GM12878 (cell line): Measurements from ENCODE around the gene METTL8. TPM values are rescaled to one million over a fixed set of nuclear protein-coding genes. Genes with fewer than 3 reads are reported as not detected.

Experiments used
- ATAC-seq: fragments of 200-7000 bp; cut with Tn5 transposase; 3 replicates; pipeline ENCODE4 v1.9.1; 2020; ENCODE audit warnings: mild to moderate bottlenecking, moderate library complexity
- BruUV-seq: library from RNA; stranded (reverse); fragments of 400-500 nt; replicated peaks from 2 replicates; lab custom pipeline; 2021; lab: Mats Ljungman, UMichigan
- CTCF ChIA-PET: fragments of 300-600 bp; sonication (Branson Sonifier 250); formaldehyde crosslinking; extraction: SDS; loops from one replicate; lab custom pipeline; 2021; ENCODE audit warnings: inconsistent platforms; lab: Yijun Ruan, JAX
- POLR2A ChIA-PET: fragments of 350-600 bp; formaldehyde crosslinking; extraction: SDS; loops from one replicate; lab custom pipeline; 2021; ENCODE audit warnings: inconsistent platforms; lab: Charles Lee
- RAD21 ChIA-PET: fragments of 300-600 bp; sonication (Branson Sonifier 250); formaldehyde crosslinking; loops from one replicate; lab custom pipeline; 2023; ENCODE audit warnings: antibody characterized with exemption; ENCODE audit not compliant: unreplicated experiment; lab: Charles Lee
- SMC1A ChIA-PET: fragments of 300-600 bp; sonication (Branson Sonifier 250); formaldehyde crosslinking; loops from one replicate; lab custom pipeline; 2023; ENCODE audit not compliant: unreplicated experiment, uncharacterized antibody; lab: Charles Lee
- DNase-seq: peaks from one replicate; pipeline ENCODE4 v3.0.0-alpha.2; 2011; ENCODE audit warnings: low read depth, low spot score
- FAIRE-seq: peaks from 3 replicates; lab custom pipeline; 2011; peaks lifted over from hg19 to GRCh38; lab: Jason Lieb, UNC
- H2AFZ ChIP-seq: 2 replicates; pipeline ENCODE4 v1.6.0; 2011; ENCODE audit warnings: low read depth, low read length, control low read depth; ENCODE audit not compliant: control insufficient read depth
- H3K27ac ChIP-seq: 2 replicates; pipeline ENCODE4 v1.5.1; 2011; ENCODE audit warnings: control low read depth; ENCODE audit not compliant: control insufficient read depth, insufficient read depth
- H3K27me3 ChIP-seq, 2 experiments: replicated peaks in 1 of 2; 2 replicates each; pipeline versions ENCODE4 v1.6.0 to v1.6.1; 2011; ENCODE audit warnings: low read length in 1 of 2; ENCODE audit not compliant: control insufficient read depth in 2 of 2, insufficient read depth in 2 of 2
- H3K36me3 ChIP-seq, 2 experiments: 2 replicates each; pipeline ENCODE4 v1.5.1; 2011; ENCODE audit warnings: low read length in 1 of 2; ENCODE audit not compliant: control insufficient read depth in 2 of 2, insufficient read depth in 2 of 2
- H3K4me1 ChIP-seq: 2 replicates; pipeline ENCODE4 v1.6.1; 2011; ENCODE audit warnings: mild to moderate bottlenecking, low read length, moderate library complexity, mixed read lengths; ENCODE audit not compliant: control insufficient read depth, insufficient read depth
- H3K4me2 ChIP-seq: 2 replicates; pipeline ENCODE4 v1.6.0; 2011; ENCODE audit warnings: control low read depth; ENCODE audit not compliant: control insufficient read depth, insufficient read depth
- H3K4me3 ChIP-seq: fragments of 200-600 bp; sonication (generic); 2 replicates; pipeline ENCODE4 v1.5.1; 2016
- H3K79me2 ChIP-seq: 2 replicates; pipeline ENCODE4 v1.6.0; 2011; ENCODE audit warnings: low read length; ENCODE audit not compliant: control insufficient read depth, insufficient read depth
- H3K9ac ChIP-seq: 2 replicates; pipeline ENCODE4 v1.8.0; 2011; ENCODE audit warnings: low read length, control low read depth, mixed read lengths; ENCODE audit not compliant: control insufficient read depth, insufficient read depth
- H3K9me3 ChIP-seq: replicated peaks from 3 replicates; pipeline ENCODE4 v1.5.1; 2011; ENCODE audit warnings: mild to moderate bottlenecking, low read length; ENCODE audit not compliant: control insufficient read depth, insufficient read depth
- H4K20me1 ChIP-seq: 2 replicates; pipeline ENCODE4 v1.6.0; 2011; ENCODE audit not compliant: control insufficient read depth, insufficient read depth
- CBX3 ChIP-seq: fragments of 200-600 bp; sonication (generic); IDR thresholded peaks from 2 replicates; pipeline ENCODE4 v1.6.1; 2016; ENCODE audit warnings: low read depth, borderline replicate concordance
- CHD4 ChIP-seq: fragments of 200-600 bp; sonication (generic); IDR thresholded peaks from 2 replicates; pipeline ENCODE4 v1.6.1; 2016; ENCODE audit warnings: mild to moderate bottlenecking
- EP300 ChIP-seq, 2 experiments: fragments of 150-350 bp in 1 of 2; IDR thresholded peaks; 2 replicates each; pipeline ENCODE4 v1.6.1; 2011 to 2012; ENCODE audit warnings: low read depth in 2 of 2, low read length in 2 of 2, borderline replicate concordance in 1 of 2, improper control_type of control experiment in 1 of 2, inconsistent platforms in 1 of 2; ENCODE audit not compliant: control insufficient read depth in 1 of 2
- IKZF2 ChIP-seq, 2 experiments: fragments of 450-650 bp; IDR thresholded peaks; 2 replicates each; pipeline ENCODE4 v1.6.1; 2017; ENCODE audit warnings: mild to moderate bottlenecking in 2 of 2, moderate library complexity in 2 of 2
- KAT2A ChIP-seq: conservative IDR thresholded peaks from 2 replicates; pipeline ENCODE4 v1.6.1; 2011; ENCODE audit warnings: low read depth, low read length; ENCODE audit not compliant: control insufficient read depth
- MEF2B ChIP-seq: fragments of 450-650 bp; IDR thresholded peaks from 2 replicates; pipeline ENCODE4 v1.6.1; 2018; ENCODE audit warnings: mild to moderate bottlenecking, moderate library complexity; ENCODE audit not compliant: partially characterized antibody, poor library complexity, severe bottlenecking
- PAX5 ChIP-seq: IDR thresholded peaks from 2 replicates; pipeline ENCODE4 v1.6.1; 2011; ENCODE audit warnings: low read depth, low read length, borderline replicate concordance
- PAX8 ChIP-seq: fragments of 450-650 bp; IDR thresholded peaks from 2 replicates; pipeline ENCODE4 v1.6.1; 2017; ENCODE audit warnings: mild to moderate bottlenecking, moderate library complexity
- PML ChIP-seq: IDR thresholded peaks from 2 replicates; pipeline ENCODE4 v1.6.1; 2012; ENCODE audit warnings: low read length, inconsistent platforms
- POU2F2 ChIP-seq: IDR thresholded peaks from 3 replicates; pipeline ENCODE4 v1.6.1; 2011; ENCODE audit warnings: low read depth, mild to moderate bottlenecking, low read length, borderline replicate concordance
- REST ChIP-seq: IDR thresholded peaks from 2 replicates; pipeline ENCODE4 v1.6.1; 2012; ENCODE audit warnings: mild to moderate bottlenecking, low read depth, low read length
- SRF ChIP-seq, 2 experiments: IDR thresholded peaks; 2 replicates each; pipeline ENCODE4 v1.6.1; 2011; ENCODE audit warnings: low read depth in 2 of 2, low read length in 2 of 2, mild to moderate bottlenecking in 1 of 2, moderate library complexity in 1 of 2
- SUPT20H ChIP-seq: IDR thresholded peaks from 2 replicates; pipeline ENCODE4 v1.6.1; 2011; ENCODE audit warnings: low read depth, mild to moderate bottlenecking, low read length, moderate library complexity, borderline replicate concordance; ENCODE audit not compliant: control insufficient read depth
- ZNF622 ChIP-seq: fragments of 450-650 bp; IDR thresholded peaks from 2 replicates; pipeline ENCODE4 v1.6.1; 2017; ENCODE audit warnings: mild to moderate bottlenecking, inconsistent platforms
- ZSCAN29 ChIP-seq: fragments of 450-650 bp; IDR thresholded peaks from 2 replicates; pipeline ENCODE4 v1.6.1; 2017; ENCODE audit warnings: mild to moderate bottlenecking, moderate library complexity
- in situ Hi-C: fragments of 300-500 bp; cut with MboI; formaldehyde crosslinking; loops from 9 replicates; pipeline ENCODE4 v1.14.3; 2018; ENCODE audit warnings: mixed read lengths
- intact Hi-C: fragments of 100-400 bp; cut with micrococcal nuclease; formaldehyde crosslinking; loops from one replicate; pipeline ENCODE4 v1.14.2; 2022; ENCODE audit not compliant: unreplicated experiment
- polyA plus RNA-seq, 11 experiments: library from polyadenylated mRNA; depleted of rRNA in 4 of 11; unstranded in 6 of 11; stranded (reverse) in 5 of 11; fragments of >200 nt; fragmentation: Nextera tagmentation in 4 of 11; fragmentation: Illumina TruSeq in 1 of 11; extraction: Ambion mirVana in 4 of 11; extraction: Trizol in 1 of 11; gene quantifications; 1 replicate in 1 of 11; 2 replicates in 10 of 11; pipeline versions ENCODE4 v1.2.1 to v1.2.3, GENCODE V29; 2011 to 2016; ENCODE audit warnings: inconsistent platforms in 2 of 11, missing spikeins in 2 of 11, low read depth in 1 of 11
- total RNA-seq, 4 experiments: library from RNA; depleted of rRNA in 3 of 4; stranded (reverse); fragments of >200 nt in 3 of 4; fragmentation: Illumina TruSeq in 1 of 4; extraction: Trizol in 1 of 4; gene quantifications; 2 replicates each; pipeline versions ENCODE4 v1.2.1 to v1.2.3, GENCODE V29; 2013 to 2021
- TF ChIP-seq, protein P1 (sequence below): fragments of 450-650 bp; IDR thresholded peaks from 2 replicates; pipeline ENCODE4 v1.6.1; 2017; ENCODE audit warnings: mild to moderate bottlenecking
- TF ChIP-seq, protein P2 (sequence below): fragments of 150-350 bp; IDR thresholded peaks from 2 replicates; pipeline ENCODE4 v1.6.1; 2016; ENCODE audit warnings: low read depth, low read length

Gene METTL8
- total and polyA plus RNA-seq, 10 of the 15 experiments (the other 5 are each of a cell fraction or from before 2014, with no cell fraction given): 30.8 to 96.3 (median 51.5) TPM

DNA sequence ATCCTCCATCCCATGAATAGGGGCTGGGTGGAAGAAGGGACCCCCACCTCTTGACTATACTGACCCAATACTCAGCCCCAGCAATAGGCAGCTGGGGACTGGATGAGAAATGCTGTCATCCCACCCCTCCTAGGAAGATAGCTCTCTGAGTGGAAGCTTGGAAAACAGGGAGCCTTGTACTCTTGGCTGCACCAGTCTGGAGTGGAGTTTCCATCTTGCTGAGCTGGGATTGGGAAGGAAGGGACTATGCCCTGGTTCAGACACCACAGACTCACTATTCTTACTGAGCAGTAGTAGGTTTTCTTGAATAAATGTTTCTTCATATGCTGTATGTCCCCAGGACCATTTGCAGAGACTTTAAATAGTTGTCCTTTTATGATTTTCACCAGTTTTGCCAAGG lies 7.7 kb upstream of the METTL8 start:
- H3K4me3 ChIP-seq: no peak overlapping the region
- no peak overlapping the region for H3K27ac ChIP-seq
- H3K79me2 ChIP-seq: peaks cover 16% of the 10 kb centered on the region
- ChIA-PET CTCF (no interaction called here), POLR2A (no interaction called here), RAD21 (interaction anchor here (1.3 kb wide), 1 partner anchor 25 kb away, joined by 4 read pairs; no protein-coding TSS in a partner anchor), SMC1A (interaction anchor here (1.1 to 1.5 kb wide), 3 partner anchors 15 to 287 kb away, joined by 3 read pairs; no protein-coding TSS in a partner anchor)
- peaks cover 3 to 19% of the 10 kb centered on the region in 2 experiments; a peak in 2 of 4 replicates for H3K36me3 ChIP-seq
- DNase-seq (no peak), ATAC-seq (no peak), FAIRE-seq (no peak)
- no peak overlapping the region for H3K4me2 ChIP-seq
- H2AFZ ChIP-seq: no peak overlapping the region
- no peaks in the 10 kb centered on the region for H4K20me1 ChIP-seq
- H3K9ac ChIP-seq: no peak overlapping the region
- no peaks in the 10 kb centered on the region for H3K27me3 ChIP-seq
- in situ Hi-C loops: loop anchor here (25.0 kb wide), 1 partner anchor 479 kb away; no protein-coding TSS in a partner anchor
- BruUV-seq: no TSS peak
- H3K9me3 ChIP-seq: no peaks in the 10 kb centered on the region; the same call in 2 of the 3 replicates
- intact Hi-C loops: no loop called here
- no peaks in the 10 kb centered on the region; the same call in 1 of the 2 replicates for H3K4me1 ChIP-seq
- TF ChIP-seq ZNF622 (no peak), PML (no peak), PAX5 (no peak), REST (no peak), EP300 (IDR thresholded peaks at IDR 0.05; ENCODE audit: borderline replicate concordance in 1 of 2, control insufficient read depth in 1 of 2, low read depth in 2 of 2, low read length in 2 of 2) (no peak), IKZF2 (IDR thresholded peaks at IDR 0.05) (no peak), PAX8 (no peak), CHD4 (no peak), CBX3 (no peak), ZSCAN29 (no peak), SUPT20H (no peak), SRF (IDR thresholded peaks at IDR 0.05; ENCODE audit: low read depth in 2 of 2, low read length in 2 of 2) (no peak), KAT2A (no peak), MEF2B (no peak), POU2F2 (no peak)
- TF ChIP-seq, protein P1, sequence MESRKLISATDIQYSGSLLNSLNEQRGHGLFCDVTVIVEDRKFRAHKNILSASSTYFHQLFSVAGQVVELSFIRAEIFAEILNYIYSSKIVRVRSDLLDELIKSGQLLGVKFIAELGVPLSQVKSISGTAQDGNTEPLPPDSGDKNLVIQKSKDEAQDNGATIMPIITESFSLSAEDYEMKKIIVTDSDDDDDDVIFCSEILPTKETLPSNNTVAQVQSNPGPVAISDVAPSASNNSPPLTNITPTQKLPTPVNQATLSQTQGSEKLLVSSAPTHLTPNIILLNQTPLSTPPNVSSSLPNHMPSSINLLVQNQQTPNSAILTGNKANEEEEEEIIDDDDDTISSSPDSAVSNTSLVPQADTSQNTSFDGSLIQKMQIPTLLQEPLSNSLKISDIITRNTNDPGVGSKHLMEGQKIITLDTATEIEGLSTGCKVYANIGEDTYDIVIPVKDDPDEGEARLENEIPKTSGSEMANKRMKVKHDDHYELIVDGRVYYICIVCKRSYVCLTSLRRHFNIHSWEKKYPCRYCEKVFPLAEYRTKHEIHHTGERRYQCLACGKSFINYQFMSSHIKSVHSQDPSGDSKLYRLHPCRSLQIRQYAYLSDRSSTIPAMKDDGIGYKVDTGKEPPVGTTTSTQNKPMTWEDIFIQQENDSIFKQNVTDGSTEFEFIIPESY: no peak
- TF ChIP-seq, protein P2, sequence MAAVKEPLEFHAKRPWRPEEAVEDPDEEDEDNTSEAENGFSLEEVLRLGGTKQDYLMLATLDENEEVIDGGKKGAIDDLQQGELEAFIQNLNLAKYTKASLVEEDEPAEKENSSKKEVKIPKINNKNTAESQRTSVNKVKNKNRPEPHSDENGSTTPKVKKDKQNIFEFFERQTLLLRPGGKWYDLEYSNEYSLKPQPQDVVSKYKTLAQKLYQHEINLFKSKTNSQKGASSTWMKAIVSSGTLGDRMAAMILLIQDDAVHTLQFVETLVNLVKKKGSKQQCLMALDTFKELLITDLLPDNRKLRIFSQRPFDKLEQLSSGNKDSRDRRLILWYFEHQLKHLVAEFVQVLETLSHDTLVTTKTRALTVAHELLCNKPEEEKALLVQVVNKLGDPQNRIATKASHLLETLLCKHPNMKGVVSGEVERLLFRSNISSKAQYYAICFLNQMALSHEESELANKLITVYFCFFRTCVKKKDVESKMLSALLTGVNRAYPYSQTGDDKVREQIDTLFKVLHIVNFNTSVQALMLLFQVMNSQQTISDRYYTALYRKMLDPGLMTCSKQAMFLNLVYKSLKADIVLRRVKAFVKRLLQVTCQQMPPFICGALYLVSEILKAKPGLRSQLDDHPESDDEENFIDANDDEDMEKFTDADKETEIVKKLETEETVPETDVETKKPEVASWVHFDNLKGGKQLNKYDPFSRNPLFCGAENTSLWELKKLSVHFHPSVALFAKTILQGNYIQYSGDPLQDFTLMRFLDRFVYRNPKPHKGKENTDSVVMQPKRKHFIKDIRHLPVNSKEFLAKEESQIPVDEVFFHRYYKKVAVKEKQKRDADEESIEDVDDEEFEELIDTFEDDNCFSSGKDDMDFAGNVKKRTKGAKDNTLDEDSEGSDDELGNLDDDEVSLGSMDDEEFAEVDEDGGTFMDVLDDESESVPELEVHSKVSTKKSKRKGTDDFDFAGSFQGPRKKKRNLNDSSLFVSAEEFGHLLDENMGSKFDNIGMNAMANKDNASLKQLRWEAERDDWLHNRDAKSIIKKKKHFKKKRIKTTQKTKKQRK: no peak
